ENCODE results near the gene CAPN13. TPM values are rescaled to one million over a fixed set of nuclear protein-coding genes. Genes with fewer than 3 reads are reported as not detected.

CAPN13 gene
- total and polyA plus RNA-seq, 10 of the 15 experiments (the other 5 are each of a cell fraction or from before 2014, with no cell fraction given), result 0.03 to 0.10 (median 0.06) TPM; not detected in 7

DNA sequence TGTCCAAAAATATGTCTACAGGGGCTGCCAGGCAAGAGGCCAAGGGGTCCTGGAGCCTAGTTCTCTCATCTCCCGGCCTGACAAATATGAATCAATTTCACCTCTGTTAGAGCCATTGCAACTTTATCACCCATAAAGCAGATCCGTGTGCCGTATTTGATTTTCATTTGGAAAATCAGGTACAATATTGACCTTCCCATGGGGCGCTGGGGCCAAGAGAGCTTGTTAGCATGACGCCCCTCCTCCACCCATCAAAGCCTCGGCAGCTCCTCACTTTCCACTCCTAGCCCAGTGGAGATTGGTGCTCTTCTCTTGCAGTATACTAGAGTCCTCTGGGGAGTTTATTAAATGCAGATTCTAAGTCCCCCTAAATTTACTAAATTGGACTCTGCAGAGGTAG is 96.8 kb downstream of the CAPN13 start:
- Histone ChIP-seq H3K27me3 (replicated peaks in 1 of 2; ENCODE audit: control insufficient read depth in 2 of 2, insufficient read depth in 2 of 2, low read length in 1 of 2) (no peaks in the 10 kb centered on the region), H3K9me3 (replicated peaks; ENCODE audit: control insufficient read depth, insufficient read depth, low read length) (no peaks in the 10 kb centered on the region), H3K4me2 (ENCODE audit: control insufficient read depth, insufficient read depth) (no peak overlapping the region), H3K4me1 (ENCODE audit: control insufficient read depth, insufficient read depth, low read length) (peaks cover 13% of the 10 kb centered on the region), H3K36me3 (ENCODE audit: control insufficient read depth in 2 of 2, insufficient read depth in 2 of 2, low read length in 1 of 2) (no peaks in the 10 kb centered on the region), H3K9ac (ENCODE audit: control insufficient read depth, insufficient read depth, low read length) (no peak overlapping the region), H3K4me3 (no peak overlapping the region), H3K79me2 (ENCODE audit: control insufficient read depth, insufficient read depth, low read length) (no peaks in the 10 kb centered on the region), H3K27ac (ENCODE audit: control insufficient read depth, insufficient read depth) (no peak overlapping the region), H4K20me1 (ENCODE audit: control insufficient read depth, insufficient read depth) (no peaks in the 10 kb centered on the region), H2AFZ (ENCODE audit: control insufficient read depth, low read depth, low read length) (no peak overlapping the region)
- WGBS (ENCODE audit: insufficient coverage, insufficient replicate concordance, low lambda C conversion rate, missing lambda C conversion rate), result 37% methylated on average over 6 of the region's 6 CpGs
- POLR2A ChIA-PET, result interaction anchor here (2.1 kb wide), 1 partner anchor 546 kb away, joined by 11 read pairs; no protein-coding TSS in a partner anchor
- in situ Hi-C loops (cut with MboI), result no loop called here
- intact Hi-C loops (cut with micrococcal nuclease; ENCODE audit: unreplicated experiment), result loop anchor here (10.0 kb wide), 2 partner anchors 724 to 1014 kb away; no protein-coding TSS in a partner anchor
- SMC1A ChIA-PET (ENCODE audit: uncharacterized antibody, unreplicated experiment), result interaction anchor here (1.0 to 13.9 kb wide), 17 partner anchors 17 to 623 kb away, joined by 3 to 379 read pairs (median 11); partner anchors contain the start of gene LCLAT1
- BruUV-seq (replicated peaks), result no TSS peak
- no peak for ATAC-seq
- FAIRE-seq, result no peak
- TF ChIP-seq FOXK2 (IDR thresholded peaks at IDR 0.05), result no peak
- TF ChIP-seq, protein P1, sequence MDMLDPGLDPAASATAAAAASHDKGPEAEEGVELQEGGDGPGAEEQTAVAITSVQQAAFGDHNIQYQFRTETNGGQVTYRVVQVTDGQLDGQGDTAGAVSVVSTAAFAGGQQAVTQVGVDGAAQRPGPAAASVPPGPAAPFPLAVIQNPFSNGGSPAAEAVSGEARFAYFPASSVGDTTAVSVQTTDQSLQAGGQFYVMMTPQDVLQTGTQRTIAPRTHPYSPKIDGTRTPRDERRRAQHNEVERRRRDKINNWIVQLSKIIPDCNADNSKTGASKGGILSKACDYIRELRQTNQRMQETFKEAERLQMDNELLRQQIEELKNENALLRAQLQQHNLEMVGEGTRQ (IDR thresholded peaks at IDR 0.05; ENCODE audit: borderline replicate concordance, low read depth, low read length), result no peak
- TF ChIP-seq SPI1 (IDR thresholded peaks at IDR 0.05; ENCODE audit: borderline replicate concordance, insufficient read depth, low read depth, low read length), result no peak
- TF ChIP-seq HDGF (IDR thresholded peaks at IDR 0.05), result no peak
- TF ChIP-seq, protein P2, sequence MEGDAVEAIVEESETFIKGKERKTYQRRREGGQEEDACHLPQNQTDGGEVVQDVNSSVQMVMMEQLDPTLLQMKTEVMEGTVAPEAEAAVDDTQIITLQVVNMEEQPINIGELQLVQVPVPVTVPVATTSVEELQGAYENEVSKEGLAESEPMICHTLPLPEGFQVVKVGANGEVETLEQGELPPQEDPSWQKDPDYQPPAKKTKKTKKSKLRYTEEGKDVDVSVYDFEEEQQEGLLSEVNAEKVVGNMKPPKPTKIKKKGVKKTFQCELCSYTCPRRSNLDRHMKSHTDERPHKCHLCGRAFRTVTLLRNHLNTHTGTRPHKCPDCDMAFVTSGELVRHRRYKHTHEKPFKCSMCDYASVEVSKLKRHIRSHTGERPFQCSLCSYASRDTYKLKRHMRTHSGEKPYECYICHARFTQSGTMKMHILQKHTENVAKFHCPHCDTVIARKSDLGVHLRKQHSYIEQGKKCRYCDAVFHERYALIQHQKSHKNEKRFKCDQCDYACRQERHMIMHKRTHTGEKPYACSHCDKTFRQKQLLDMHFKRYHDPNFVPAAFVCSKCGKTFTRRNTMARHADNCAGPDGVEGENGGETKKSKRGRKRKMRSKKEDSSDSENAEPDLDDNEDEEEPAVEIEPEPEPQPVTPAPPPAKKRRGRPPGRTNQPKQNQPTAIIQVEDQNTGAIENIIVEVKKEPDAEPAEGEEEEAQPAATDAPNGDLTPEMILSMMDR (IDR thresholded peaks at IDR 0.05 in 2 of 3, conservative IDR thresholded peaks at IDR 0.05 in 1 of 3; ENCODE audit: control insufficient read depth in 2 of 3, extremely low read depth in 1 of 3, insufficient read depth in 1 of 3, low read depth in 3 of 3, low read length in 3 of 3), result no peak
- TF ChIP-seq, protein P3, sequence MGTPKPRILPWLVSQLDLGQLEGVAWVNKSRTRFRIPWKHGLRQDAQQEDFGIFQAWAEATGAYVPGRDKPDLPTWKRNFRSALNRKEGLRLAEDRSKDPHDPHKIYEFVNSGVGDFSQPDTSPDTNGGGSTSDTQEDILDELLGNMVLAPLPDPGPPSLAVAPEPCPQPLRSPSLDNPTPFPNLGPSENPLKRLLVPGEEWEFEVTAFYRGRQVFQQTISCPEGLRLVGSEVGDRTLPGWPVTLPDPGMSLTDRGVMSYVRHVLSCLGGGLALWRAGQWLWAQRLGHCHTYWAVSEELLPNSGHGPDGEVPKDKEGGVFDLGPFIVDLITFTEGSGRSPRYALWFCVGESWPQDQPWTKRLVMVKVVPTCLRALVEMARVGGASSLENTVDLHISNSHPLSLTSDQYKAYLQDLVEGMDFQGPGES (IDR thresholded peaks at IDR 0.05), result no peak
- TF ChIP-seq, protein P4, sequence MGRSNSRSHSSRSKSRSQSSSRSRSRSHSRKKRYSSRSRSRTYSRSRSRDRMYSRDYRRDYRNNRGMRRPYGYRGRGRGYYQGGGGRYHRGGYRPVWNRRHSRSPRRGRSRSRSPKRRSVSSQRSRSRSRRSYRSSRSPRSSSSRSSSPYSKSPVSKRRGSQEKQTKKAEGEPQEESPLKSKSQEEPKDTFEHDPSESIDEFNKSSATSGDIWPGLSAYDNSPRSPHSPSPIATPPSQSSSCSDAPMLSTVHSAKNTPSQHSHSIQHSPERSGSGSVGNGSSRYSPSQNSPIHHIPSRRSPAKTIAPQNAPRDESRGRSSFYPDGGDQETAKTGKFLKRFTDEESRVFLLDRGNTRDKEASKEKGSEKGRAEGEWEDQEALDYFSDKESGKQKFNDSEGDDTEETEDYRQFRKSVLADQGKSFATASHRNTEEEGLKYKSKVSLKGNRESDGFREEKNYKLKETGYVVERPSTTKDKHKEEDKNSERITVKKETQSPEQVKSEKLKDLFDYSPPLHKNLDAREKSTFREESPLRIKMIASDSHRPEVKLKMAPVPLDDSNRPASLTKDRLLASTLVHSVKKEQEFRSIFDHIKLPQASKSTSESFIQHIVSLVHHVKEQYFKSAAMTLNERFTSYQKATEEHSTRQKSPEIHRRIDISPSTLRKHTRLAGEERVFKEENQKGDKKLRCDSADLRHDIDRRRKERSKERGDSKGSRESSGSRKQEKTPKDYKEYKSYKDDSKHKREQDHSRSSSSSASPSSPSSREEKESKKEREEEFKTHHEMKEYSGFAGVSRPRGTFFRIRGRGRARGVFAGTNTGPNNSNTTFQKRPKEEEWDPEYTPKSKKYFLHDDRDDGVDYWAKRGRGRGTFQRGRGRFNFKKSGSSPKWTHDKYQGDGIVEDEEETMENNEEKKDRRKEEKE (IDR thresholded peaks at IDR 0.05), result no peak
- RAD21 ChIA-PET (ENCODE audit: unreplicated experiment), result interaction anchor here (0.9 to 13.0 kb wide), 11 partner anchors 273 to 623 kb away, joined by 3 to 420 read pairs (median 5); no protein-coding TSS in a partner anchor
- CTCF ChIA-PET, result interaction anchor here (0.8 to 16.4 kb wide), 39 partner anchors 14 to 813 kb away, joined by 3 to 724 read pairs (median 8); no protein-coding TSS in a partner anchor
- no peak for DNase-seq (ENCODE audit: low read depth, low spot score)

Measured in GM12878 (cell line).